Fibroblast of the aortic adventitia (primary cell): ENCODE measurements around the gene TMA7. TPM values are rescaled to one million over a fixed set of nuclear protein-coding genes. Genes with fewer than 3 reads are reported as not detected.

Experiments
- DNase-seq: peaks from one replicate; pipeline ENCODE4 v3.0.0-alpha.2; 2010; ENCODE audit warnings: low read depth
- H3K4me3 ChIP-seq: 2 replicates; pipeline ENCODE4 v1.5.1; 2011; ENCODE audit warnings: low read depth, mild to moderate bottlenecking, control low read depth, low read length, moderate library complexity
- total RNA-seq: library from RNA; depleted of rRNA; stranded (reverse); fragments of >200 nt; gene quantifications from 2 replicates; pipeline ENCODE4 v1.2.3, GENCODE V29; 2012; ENCODE audit warnings: low replicate concordance
- TF ChIP-seq, protein P1 (sequence below): IDR thresholded peaks from 2 replicates; pipeline ENCODE4 v1.5.1; 2011; ENCODE audit warnings: mild to moderate bottlenecking, low read length, control low read depth, inconsistent platforms; ENCODE audit not compliant: insufficient read depth

Gene TMA7
- total RNA-seq, 1 donor: 234 TPM

DNA sequence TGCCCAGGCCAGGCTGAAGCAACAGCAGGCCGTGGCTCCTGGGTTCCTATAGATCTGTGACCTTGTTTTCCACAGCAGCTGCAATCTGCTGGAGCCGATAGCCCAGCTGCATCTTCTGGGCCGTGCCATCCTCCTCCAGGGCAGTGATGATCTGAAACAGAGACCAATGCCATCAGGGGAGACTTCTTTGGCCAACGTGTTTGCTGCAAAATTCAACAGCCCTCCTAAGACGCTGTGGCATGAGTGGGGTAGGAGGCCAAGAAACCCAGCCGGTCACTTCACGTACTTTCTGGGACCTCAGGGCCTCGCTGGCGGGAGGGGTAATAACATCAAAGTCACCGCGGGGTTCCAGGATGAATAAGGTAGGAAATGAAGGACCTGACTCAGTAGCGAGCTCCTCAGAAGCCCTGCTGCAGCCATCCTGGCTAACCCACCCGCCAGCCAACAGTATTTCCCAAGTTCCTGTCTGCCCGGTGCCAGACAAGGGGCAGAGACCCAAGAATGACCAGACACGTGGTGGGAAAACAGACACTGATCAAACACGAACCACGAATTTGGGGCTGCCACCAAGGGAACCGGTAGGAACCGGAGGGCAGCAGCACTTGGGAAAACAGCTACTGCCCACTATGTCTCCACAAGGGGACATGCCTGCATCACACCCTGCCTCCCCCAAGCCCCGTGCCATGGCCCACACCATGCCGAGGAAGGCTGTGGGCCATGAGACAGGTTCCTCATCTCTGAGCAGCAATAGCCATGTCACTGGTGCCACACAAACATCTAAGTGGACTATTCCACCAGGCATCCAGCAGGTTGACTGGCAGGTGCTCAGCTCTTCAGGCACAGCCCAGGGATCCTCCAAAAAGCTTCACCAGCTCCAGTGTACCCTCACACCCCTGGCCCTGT, 35.4 kb upstream of the TMA7 start:
- H3K4me3 ChIP-seq: no peak overlapping the region
- TF ChIP-seq, protein P1, sequence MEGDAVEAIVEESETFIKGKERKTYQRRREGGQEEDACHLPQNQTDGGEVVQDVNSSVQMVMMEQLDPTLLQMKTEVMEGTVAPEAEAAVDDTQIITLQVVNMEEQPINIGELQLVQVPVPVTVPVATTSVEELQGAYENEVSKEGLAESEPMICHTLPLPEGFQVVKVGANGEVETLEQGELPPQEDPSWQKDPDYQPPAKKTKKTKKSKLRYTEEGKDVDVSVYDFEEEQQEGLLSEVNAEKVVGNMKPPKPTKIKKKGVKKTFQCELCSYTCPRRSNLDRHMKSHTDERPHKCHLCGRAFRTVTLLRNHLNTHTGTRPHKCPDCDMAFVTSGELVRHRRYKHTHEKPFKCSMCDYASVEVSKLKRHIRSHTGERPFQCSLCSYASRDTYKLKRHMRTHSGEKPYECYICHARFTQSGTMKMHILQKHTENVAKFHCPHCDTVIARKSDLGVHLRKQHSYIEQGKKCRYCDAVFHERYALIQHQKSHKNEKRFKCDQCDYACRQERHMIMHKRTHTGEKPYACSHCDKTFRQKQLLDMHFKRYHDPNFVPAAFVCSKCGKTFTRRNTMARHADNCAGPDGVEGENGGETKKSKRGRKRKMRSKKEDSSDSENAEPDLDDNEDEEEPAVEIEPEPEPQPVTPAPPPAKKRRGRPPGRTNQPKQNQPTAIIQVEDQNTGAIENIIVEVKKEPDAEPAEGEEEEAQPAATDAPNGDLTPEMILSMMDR: no peak
- no peak for DNase-seq

DNA sequence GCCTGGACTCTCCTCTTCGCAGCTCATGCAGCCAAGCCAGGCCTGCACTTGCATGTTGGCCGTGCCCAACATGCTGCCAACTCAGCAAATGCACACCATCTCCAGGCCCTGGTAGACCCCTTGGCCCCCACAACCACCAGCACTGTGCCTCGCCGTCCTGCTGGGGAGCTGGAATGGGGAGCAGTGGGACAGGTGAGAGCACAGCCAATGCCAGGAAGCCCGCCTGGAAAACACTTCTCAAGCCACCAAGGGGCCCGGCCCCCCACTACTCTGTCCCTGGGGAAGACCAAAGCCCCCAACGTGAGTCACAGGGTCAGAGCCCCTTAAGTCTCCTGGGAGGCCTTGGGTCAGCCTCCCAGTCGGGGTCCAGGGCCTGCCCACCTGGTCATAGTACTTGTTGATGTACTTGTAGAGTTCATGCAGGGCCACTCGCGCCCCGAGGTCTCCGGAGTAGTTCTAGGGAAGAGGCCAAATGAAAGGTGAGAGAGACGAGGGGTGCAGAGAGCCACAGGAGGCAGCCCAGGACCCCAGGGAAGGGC, 34.6 kb upstream of the TMA7 start:
- TF ChIP-seq, protein P1: no peak
- no peak for DNase-seq
- H3K4me3 ChIP-seq: no peak overlapping the region

DNA sequence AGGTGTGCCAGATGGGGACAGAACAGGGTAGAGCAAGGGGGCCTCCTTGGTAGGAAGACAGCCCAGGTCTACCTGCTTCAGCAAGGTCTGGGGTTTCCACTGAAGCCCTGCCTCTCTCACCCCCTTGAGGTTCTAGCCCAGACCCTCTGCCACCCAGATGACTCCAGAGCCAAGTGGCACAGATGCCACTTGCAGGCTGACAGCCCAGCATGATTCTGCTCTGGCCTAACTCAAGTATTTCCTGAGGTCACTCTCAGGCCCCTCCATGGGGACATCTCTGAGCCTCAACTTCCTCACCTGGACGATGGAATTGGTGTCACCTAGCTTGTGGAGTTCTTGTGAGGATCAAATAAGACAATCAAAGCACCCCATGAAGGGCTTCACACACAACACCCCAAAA, 34.1 kb upstream of the TMA7 start:
- no peak overlapping the region for H3K4me3 ChIP-seq
- DNase-seq: no peak
- TF ChIP-seq, protein P1: no peak

DNA sequence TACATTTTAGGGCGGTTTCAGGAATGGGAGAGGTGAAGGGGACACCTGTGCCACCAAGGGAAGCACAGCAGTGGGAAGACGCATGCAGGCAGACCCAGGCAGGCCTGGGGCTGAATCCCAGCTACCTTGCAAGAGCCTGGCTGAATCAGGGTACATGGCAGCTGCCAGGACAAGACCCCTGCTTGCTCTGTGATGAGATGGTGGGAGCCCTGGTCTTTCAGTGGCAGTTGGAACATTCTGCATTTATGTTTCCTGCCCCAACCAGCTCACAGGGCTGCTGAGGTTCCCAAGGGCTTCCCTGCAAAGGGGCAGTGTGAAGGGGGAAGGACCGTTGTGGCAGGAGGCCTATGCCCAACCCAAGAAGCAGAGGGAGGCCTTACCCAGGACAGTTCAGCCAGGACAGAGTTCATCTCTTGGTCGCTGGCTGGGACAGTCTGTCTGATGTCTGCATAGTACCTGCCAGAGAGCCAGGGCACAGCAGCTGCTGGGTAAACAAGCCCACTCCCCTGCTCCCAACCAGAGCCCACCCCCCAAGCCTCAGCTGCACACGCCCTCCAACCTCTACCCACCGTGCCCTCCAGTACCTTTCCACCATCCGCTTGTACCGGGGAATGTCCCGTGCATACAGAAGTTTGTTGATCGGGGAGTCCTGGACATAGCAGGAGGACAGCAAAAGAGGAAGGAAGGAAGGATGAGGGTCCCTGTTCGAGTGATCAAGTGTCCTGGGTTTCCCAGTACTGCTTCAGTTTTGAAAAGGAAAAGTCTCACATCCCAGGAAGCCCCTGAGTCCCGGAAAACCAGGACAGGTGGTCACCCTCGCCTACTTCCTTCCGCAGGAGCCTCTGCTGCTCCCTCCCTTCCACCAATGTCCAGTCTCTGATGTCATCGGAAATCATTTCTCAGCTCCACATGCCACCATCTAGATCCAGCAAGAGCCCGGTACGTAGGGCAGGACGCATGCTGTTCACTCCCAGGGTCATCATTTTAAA, 33.3 kb upstream of the TMA7 start:
- DNase-seq: no peak
- no peak overlapping the region for H3K4me3 ChIP-seq
- TF ChIP-seq, protein P1: no peak

DNA sequence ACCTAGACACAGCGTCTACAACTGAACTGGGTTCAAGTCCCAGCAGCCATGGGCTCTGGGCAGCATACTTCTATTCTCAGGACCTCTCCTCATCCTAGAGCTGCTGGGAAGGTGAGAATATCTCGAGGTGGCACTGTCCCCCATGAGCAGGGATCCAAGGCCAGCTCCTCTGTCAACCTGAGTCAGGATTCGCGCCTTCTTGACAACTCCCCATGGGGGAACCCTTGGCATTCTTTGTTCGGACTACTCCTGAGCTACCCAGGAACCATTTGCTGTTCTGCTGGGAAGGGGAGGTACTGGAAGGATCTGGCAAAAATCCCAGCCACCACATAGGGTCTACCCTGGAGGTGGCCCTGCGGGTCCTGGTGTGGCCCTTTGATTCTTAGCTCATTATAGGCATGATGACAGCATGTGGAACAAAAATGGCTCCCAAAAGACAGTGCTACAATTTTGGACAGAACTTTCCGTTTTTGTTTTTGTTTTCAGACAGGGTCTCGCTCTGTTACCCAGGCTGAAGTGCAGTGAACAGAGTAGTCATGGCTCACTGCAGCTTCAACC, 32.4 kb upstream of the TMA7 start:
- no peak for DNase-seq
- TF ChIP-seq, protein P1: no peak

DNA sequence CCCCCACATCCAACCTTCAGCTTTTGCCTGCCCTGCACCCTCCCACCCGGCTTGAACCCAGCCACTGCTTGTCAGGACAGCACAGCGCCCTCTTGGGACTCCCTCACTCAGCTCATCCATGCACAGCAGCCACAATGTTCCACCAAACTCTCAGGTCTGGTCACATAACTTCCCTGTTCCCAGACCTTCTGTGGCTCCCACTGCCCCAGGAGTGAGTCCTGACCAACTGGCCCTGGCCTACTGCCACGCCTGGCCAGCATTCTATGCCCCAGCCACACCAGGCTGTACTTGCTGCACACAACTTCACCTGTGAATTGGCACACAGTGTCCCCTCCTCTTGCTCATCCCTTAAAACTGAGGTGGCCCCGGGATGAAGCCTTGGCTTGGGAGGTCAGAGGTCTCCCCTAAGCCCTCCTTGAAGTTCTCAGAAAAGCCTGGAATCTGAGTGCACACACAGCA, 31.2 kb upstream of the TMA7 start:
- DNase-seq: no peak
- TF ChIP-seq, protein P1: no peak
- H3K4me3 ChIP-seq: no peak overlapping the region

More for the DNA sequence above, 32.4 kb upstream of the TMA7 start:
- no peak overlapping the region for H3K4me3 ChIP-seq
